HCT116 (cell line): Measurements from ENCODE around the gene CRY2. TPM values are rescaled to one million over a fixed set of nuclear protein-coding genes. Genes with fewer than 3 reads are reported as not detected.

Source experiments
- ATAC-seq: fragments of 200-7000 bp; cut with Tn5 transposase; 2 replicates; pipeline ENCODE4 v1.9.1; 2020; ENCODE audit warnings: mild to moderate bottlenecking, moderate library complexity
- BruUV-seq: library from RNA; stranded (reverse); fragments of 400-500 nt; replicated peaks from 2 replicates; lab custom pipeline; 2021; lab: Mats Ljungman, UMichigan
- CTCF ChIA-PET: fragments of 300-600 bp; sonication (Branson Sonifier 250); formaldehyde crosslinking; loops from one replicate; lab custom pipeline; 2021; ENCODE audit warnings: antibody characterized with exemption; lab: Charles Lee
- POLR2A ChIA-PET: fragments of 300-600, 350-600 bp; sonication (Branson Sonifier 250); formaldehyde crosslinking; loops from one replicate; lab custom pipeline; 2021; ENCODE audit warnings: antibody characterized with exemption; lab: Charles Lee
- RAD21 ChIA-PET, 2 experiments: fragments of 300-600 bp; sonication (Branson Sonifier 250); formaldehyde crosslinking; loops; one replicate each; lab custom pipeline; 2023; ENCODE audit warnings: low total read pairs in 2 of 2; ENCODE audit not compliant: uncharacterized antibody in 2 of 2, unreplicated experiment in 2 of 2, low non-redundant PET in 1 of 2; lab: Charles Lee
- DNase-seq: peaks from one replicate; pipeline ENCODE4 v3.0.0-alpha.2; 2010; ENCODE audit warnings: low read depth, low spot score
- H2AFZ ChIP-seq: fragments of 200-600 bp; shearing (Covaris generic), sonication (generic); 2 replicates; pipeline ENCODE4 v1.6.1; 2017; ENCODE audit warnings: low read depth, mixed run types, mixed read lengths, antibody characterized with exemption, low read length; ENCODE audit not compliant: poor library complexity, severe bottlenecking
- H3K27ac ChIP-seq: 2 replicates; pipeline ENCODE4 v1.5.1; 2012; ENCODE audit warnings: low read depth, low read length
- H3K27me3 ChIP-seq: fragments of 200-600 bp; sonication (generic); 2 replicates; pipeline ENCODE4 v1.6.1; 2016; ENCODE audit warnings: mixed run types, low read length, mixed read lengths; ENCODE audit not compliant: insufficient read depth
- H3K36me3 ChIP-seq, 2 experiments: fragments of 200-500 bp in 1 of 2; fragments of 200-600 bp in 1 of 2; sonication (Bioruptor generic) in 1 of 2; sonication (generic) in 1 of 2; 2 replicates each; pipeline versions ENCODE4 v1.5.1 to v1.6.1; 2014 to 2016; ENCODE audit warnings: low read length in 2 of 2, inconsistent platforms in 1 of 2, mixed read lengths in 1 of 2, mixed run types in 1 of 2; ENCODE audit not compliant: insufficient read depth in 2 of 2, control insufficient read depth in 1 of 2
- H3K4me1 ChIP-seq, 2 experiments: fragments of 200-600 bp in 1 of 2; sonication (generic) in 1 of 2; 2 replicates each; pipeline versions ENCODE4 v1.5.1 to v1.6.1; 2012 to 2017; ENCODE audit warnings: low read length in 2 of 2, inconsistent platforms in 1 of 2, mild to moderate bottlenecking in 1 of 2, mixed read lengths in 1 of 2, mixed run types in 1 of 2, moderate library complexity in 1 of 2; ENCODE audit not compliant: insufficient read depth in 2 of 2, control insufficient read depth in 1 of 2
- H3K4me2 ChIP-seq: fragments of 200-600 bp; sonication (generic); 2 replicates; pipeline ENCODE4 v1.6.1; 2017; ENCODE audit warnings: mixed run types, low read length, mixed read lengths
- H3K4me3 ChIP-seq, 2 experiments: fragments of 200-600 bp in 1 of 2; sonication (generic) in 1 of 2; replicated peaks in 1 of 2; 2 replicates each; pipeline ENCODE4 v1.5.1; 2011 to 2016; ENCODE audit warnings: low read length in 2 of 2, control low read depth in 1 of 2, low read depth in 1 of 2, mild to moderate bottlenecking in 1 of 2, mixed read lengths in 1 of 2, mixed run types in 1 of 2
- H3K79me2 ChIP-seq: fragments of 200-600 bp; sonication (generic); 2 replicates; pipeline ENCODE4 v1.6.1; 2017; ENCODE audit warnings: mild to moderate bottlenecking, mixed run types, low read length, moderate library complexity, mixed read lengths; ENCODE audit not compliant: insufficient read depth
- H3K9ac ChIP-seq: fragments of 200-600 bp; sonication (generic); 2 replicates; pipeline ENCODE4 v1.6.1; 2016; ENCODE audit warnings: low read length, mixed read lengths
- H3K9me2 ChIP-seq: fragments of 200-600 bp; sonication (generic), shearing (Covaris generic); 2 replicates; pipeline ENCODE4 v1.6.1; 2017; ENCODE audit warnings: mixed run types, mild to moderate bottlenecking, moderate library complexity; ENCODE audit not compliant: insufficient read depth
- H3K9me3 ChIP-seq, 2 experiments: fragments of 200-500 bp in 1 of 2; fragments of 200-600 bp in 1 of 2; sonication (Bioruptor generic) in 1 of 2; sonication (generic) in 1 of 2; 2 replicates each; pipeline ENCODE4 v1.6.1; 2014 to 2017; ENCODE audit warnings: low read length in 2 of 2, mixed read lengths in 2 of 2, inconsistent platforms in 1 of 2, low read depth in 1 of 2, mild to moderate bottlenecking in 1 of 2, mixed run types in 1 of 2, moderate library complexity in 1 of 2; ENCODE audit not compliant: control insufficient read depth in 1 of 2, insufficient read depth in 1 of 2
- H4K20me1 ChIP-seq: fragments of 200-600 bp; sonication (generic), shearing (Covaris generic); 2 replicates; pipeline ENCODE4 v1.6.1; 2017; ENCODE audit warnings: mixed run types, mild to moderate bottlenecking, moderate library complexity; ENCODE audit not compliant: insufficient read depth
- CBX3 ChIP-seq: IDR thresholded peaks from 2 replicates; pipeline ENCODE4 v1.6.1; 2012; ENCODE audit warnings: low read depth
- EGR1 ChIP-seq: IDR thresholded peaks from 2 replicates; pipeline ENCODE4 v1.6.1; 2012; ENCODE audit warnings: low read depth
- JUND ChIP-seq: IDR thresholded peaks from 2 replicates; pipeline ENCODE4 v1.6.1; 2012
- SIN3A ChIP-seq: IDR thresholded peaks from 2 replicates; pipeline ENCODE4 v1.6.1; 2012; ENCODE audit warnings: low read depth
- SP1 ChIP-seq: IDR thresholded peaks from 2 replicates; pipeline ENCODE4 v1.6.1; 2012; ENCODE audit warnings: low read depth
- YY1 ChIP-seq: IDR thresholded peaks from 2 replicates; pipeline ENCODE4 v1.6.1; 2011; ENCODE audit warnings: low read length, low read depth, moderate library complexity, mild to moderate bottlenecking; ENCODE audit not compliant: insufficient replicate concordance; ENCODE audit errors: extremely low read depth
- intact Hi-C: fragments of 100-400 bp; cut with micrococcal nuclease; formaldehyde crosslinking; loops from 2 replicates; pipeline ENCODE4 v1.10.0; 2022
- total RNA-seq: library from RNA; stranded (reverse); gene quantifications from one replicate; pipeline ENCODE4 v1.2.1, GENCODE V29; 2021; ENCODE audit not compliant: unreplicated experiment
- TF ChIP-seq, protein P1 (sequence below): IDR thresholded peaks from 2 replicates; pipeline ENCODE4 v1.6.1; 2012; ENCODE audit warnings: low read depth
- TF ChIP-seq, protein P2 (sequence below), 3 experiments: fragments of 200-600 bp in 1 of 3; sonication (generic) in 1 of 3; IDR thresholded peaks in 2 of 3; conservative IDR thresholded peaks in 1 of 3; 2 replicates each; pipeline ENCODE4 v1.5.1; 2012 to 2017; ENCODE audit warnings: low read depth in 2 of 3, low read length in 2 of 3, antibody characterized with exemption in 1 of 3, borderline replicate concordance in 1 of 3, control low read depth in 1 of 3, mild to moderate bottlenecking in 1 of 3, mixed read lengths in 1 of 3, mixed run types in 1 of 3, moderate library complexity in 1 of 3; ENCODE audit not compliant: insufficient read depth in 1 of 3
- TF ChIP-seq, protein P3 (sequence below): IDR thresholded peaks from 2 replicates; pipeline ENCODE4 v1.6.1; 2012
- TF ChIP-seq, protein P4 (sequence below): IDR thresholded peaks from 2 replicates; pipeline ENCODE4 v1.6.1; 2012

CRY2 gene
- total RNA-seq, 1 experiment from 2014 or later = 18.0 TPM

DNA sequence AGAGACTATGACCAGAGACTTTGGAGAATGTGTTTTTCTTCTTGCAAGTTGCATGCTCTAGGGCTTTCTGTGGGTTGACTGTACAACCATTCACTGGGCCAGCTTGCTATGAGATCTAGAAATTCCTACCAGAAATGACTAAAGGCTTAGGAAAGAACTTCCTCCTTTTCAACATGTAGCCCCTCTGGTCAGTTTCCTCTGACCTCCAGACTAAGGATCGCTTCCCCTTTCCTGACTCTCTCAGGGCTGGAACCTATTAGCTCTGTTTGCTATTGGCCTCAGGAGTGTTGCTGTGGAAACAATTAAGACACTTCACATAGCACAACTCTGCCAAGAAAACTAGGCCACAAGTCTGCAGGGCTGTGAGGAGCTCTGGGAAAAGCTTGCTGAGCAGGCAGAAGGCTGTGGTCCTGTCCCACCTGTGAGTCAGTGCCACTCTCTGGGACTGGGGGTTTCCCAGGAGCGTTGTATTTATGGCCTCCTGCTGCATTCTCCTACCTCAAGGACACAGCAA, 10.7 kb downstream of the CRY2 start (continued):
- TF ChIP-seq, protein P1, sequence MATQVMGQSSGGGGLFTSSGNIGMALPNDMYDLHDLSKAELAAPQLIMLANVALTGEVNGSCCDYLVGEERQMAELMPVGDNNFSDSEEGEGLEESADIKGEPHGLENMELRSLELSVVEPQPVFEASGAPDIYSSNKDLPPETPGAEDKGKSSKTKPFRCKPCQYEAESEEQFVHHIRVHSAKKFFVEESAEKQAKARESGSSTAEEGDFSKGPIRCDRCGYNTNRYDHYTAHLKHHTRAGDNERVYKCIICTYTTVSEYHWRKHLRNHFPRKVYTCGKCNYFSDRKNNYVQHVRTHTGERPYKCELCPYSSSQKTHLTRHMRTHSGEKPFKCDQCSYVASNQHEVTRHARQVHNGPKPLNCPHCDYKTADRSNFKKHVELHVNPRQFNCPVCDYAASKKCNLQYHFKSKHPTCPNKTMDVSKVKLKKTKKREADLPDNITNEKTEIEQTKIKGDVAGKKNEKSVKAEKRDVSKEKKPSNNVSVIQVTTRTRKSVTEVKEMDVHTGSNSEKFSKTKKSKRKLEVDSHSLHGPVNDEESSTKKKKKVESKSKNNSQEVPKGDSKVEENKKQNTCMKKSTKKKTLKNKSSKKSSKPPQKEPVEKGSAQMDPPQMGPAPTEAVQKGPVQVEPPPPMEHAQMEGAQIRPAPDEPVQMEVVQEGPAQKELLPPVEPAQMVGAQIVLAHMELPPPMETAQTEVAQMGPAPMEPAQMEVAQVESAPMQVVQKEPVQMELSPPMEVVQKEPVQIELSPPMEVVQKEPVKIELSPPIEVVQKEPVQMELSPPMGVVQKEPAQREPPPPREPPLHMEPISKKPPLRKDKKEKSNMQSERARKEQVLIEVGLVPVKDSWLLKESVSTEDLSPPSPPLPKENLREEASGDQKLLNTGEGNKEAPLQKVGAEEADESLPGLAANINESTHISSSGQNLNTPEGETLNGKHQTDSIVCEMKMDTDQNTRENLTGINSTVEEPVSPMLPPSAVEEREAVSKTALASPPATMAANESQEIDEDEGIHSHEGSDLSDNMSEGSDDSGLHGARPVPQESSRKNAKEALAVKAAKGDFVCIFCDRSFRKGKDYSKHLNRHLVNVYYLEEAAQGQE = no peak
- no peak for TF ChIP-seq EGR1
- TF ChIP-seq, protein P2, sequence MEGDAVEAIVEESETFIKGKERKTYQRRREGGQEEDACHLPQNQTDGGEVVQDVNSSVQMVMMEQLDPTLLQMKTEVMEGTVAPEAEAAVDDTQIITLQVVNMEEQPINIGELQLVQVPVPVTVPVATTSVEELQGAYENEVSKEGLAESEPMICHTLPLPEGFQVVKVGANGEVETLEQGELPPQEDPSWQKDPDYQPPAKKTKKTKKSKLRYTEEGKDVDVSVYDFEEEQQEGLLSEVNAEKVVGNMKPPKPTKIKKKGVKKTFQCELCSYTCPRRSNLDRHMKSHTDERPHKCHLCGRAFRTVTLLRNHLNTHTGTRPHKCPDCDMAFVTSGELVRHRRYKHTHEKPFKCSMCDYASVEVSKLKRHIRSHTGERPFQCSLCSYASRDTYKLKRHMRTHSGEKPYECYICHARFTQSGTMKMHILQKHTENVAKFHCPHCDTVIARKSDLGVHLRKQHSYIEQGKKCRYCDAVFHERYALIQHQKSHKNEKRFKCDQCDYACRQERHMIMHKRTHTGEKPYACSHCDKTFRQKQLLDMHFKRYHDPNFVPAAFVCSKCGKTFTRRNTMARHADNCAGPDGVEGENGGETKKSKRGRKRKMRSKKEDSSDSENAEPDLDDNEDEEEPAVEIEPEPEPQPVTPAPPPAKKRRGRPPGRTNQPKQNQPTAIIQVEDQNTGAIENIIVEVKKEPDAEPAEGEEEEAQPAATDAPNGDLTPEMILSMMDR (IDR thresholded peaks at IDR 0.05 in 2 of 3, conservative IDR thresholded peaks at IDR 0.05 in 1 of 3; ENCODE audit: borderline replicate concordance in 1 of 3, insufficient read depth in 1 of 3, low read depth in 2 of 3, low read length in 2 of 3) = no peak
- TF ChIP-seq, protein P3, sequence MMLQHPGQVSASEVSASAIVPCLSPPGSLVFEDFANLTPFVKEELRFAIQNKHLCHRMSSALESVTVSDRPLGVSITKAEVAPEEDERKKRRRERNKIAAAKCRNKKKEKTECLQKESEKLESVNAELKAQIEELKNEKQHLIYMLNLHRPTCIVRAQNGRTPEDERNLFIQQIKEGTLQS = no peak
- no peak for TF ChIP-seq JUND

DNA sequence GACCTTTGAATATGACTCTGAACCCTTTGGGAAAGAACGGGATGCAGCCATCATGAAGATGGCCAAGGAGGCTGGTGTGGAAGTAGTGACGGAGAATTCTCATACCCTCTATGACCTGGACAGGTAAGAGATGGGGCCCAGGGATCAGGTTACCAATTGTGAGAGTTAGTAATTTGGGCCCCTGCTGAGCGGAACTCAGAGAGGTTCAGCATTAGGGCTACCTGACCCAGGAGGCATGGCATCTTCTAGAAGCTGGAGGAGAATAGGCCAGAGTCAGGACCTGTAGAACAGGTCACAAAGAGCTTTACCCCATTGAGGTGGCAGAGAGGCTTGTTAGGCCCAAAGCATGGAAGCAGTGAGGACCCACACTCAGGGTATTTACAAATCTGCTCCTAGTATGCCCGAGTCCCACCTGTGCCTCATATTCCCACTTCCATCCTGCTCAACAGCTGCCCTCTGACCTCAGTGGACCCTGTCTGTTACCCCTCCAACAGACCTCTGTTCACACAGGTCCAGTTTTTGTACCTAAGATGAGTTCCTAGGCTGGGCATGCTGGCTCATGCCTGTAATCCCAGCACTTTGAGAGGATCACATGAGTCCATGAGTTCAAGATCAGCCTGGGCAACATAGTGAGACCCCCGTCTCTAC, 11.6 kb downstream of the CRY2 start:
- H3K4me1 ChIP-seq = peaks cover 0 to 5% of the 10 kb centered on the region in 2 experiments; a peak in 1 of 4 replicates
- H4K20me1 ChIP-seq = no peaks in the 10 kb centered on the region
- no peak overlapping the region for H2AFZ ChIP-seq
- BruUV-seq = no TSS peak
- H3K27ac ChIP-seq = no peak overlapping the region
- H3K27me3 ChIP-seq = no peaks in the 10 kb centered on the region
- ChIA-PET RAD21 (no interaction called here), CTCF (no interaction called here), POLR2A (no interaction called here)
- no peak overlapping the region for H3K9ac ChIP-seq
- H3K4me3 ChIP-seq = no peak overlapping the region
- no peak overlapping the region for H3K4me2 ChIP-seq
- ATAC-seq = no peak
- H3K9me3 ChIP-seq = no peaks in the 10 kb centered on the region
- H3K9me2 ChIP-seq = no peaks in the 10 kb centered on the region
- intact Hi-C loops = no loop called here
- DNase-seq = no peak
- peaks cover 5% of the 10 kb centered on the region for H3K79me2 ChIP-seq
- H3K36me3 ChIP-seq = peaks cover 20 to 26% of the 10 kb centered on the region in 2 experiments
- TF ChIP-seq YY1 (no peak), SIN3A (no peak), CBX3 (no peak), SP1 (no peak)
- TF ChIP-seq, protein P2 (IDR thresholded peaks at IDR 0.05 in 2 of 3, conservative IDR thresholded peaks at IDR 0.05 in 1 of 3; ENCODE audit: borderline replicate concordance in 1 of 3, insufficient read depth in 1 of 3, low read depth in 2 of 3, low read length in 2 of 3) = no peak
- TF ChIP-seq, protein P4, sequence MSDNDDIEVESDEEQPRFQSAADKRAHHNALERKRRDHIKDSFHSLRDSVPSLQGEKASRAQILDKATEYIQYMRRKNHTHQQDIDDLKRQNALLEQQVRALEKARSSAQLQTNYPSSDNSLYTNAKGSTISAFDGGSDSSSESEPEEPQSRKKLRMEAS = no peak
- TF ChIP-seq, protein P1 = no peak
